ENCODE measurements around the gene UBE2U.
"Not testable (repeated sequence)": the region's sequence is repeated elsewhere in the genome, so short reads cannot be mapped to it uniquely, and the experiment has no call there.

UBE2U gene

DNA sequence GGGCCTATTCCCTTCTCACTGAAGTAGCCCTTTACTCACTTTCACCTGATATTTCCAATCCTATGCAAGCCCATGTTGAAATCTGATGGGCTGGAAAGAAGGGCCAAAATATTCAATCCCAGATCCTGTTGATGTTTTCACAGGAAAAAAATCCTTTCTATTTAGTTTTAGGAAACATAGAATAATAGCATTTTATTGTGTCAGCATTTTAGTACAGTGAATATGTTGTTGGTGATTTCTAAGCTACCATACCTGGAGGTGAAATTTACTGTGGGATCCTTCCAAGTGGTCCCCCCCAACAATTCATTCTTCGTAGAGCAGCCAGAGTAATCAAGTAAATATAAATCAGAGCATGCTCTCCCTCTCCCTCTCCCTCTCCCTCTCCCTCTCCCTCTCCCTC, 3.4 kb upstream of the UBE2U start:
- H3K27ac Mint-ChIP-seq: no peak overlapping the region
- intact Hi-C loops (cut with micrococcal nuclease): no loop called here
- H3K27me3 Mint-ChIP-seq: no peaks in the 10 kb centered on the region
- no peak overlapping the region for H3K4me3 Mint-ChIP-seq
- H3K9me3 Mint-ChIP-seq: no peaks in the 10 kb centered on the region
- H3K4me1 Mint-ChIP-seq (ENCODE audit: low read depth): peaks cover 3% of the 10 kb centered on the region
- H3K36me3 Mint-ChIP-seq (ENCODE audit: low read depth): no peaks in the 10 kb centered on the region

DNA sequence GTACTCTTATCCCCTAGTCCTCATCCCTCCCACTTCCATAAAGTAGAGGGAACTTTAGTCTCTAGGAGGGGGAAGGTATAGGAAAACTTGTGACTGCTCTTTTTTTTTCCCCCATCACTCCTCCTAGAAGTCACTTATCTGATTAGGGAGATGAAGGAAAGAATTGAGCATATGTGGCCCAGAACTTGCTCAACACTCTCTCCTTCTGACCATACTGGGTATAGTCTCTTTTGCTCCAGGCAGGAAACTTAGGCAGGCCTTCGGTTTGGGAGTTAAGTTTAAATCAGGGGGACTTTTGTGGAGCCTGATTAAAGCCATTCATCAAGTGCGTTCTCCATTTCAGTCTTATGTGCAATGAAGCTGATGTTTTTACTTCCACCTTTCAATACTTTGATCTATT, 5.8 kb downstream of the UBE2U start:
- Mint-ChIP-seq H3K27me3 (no peaks in the 10 kb centered on the region), H3K4me1 (ENCODE audit: low read depth) (no peaks in the 10 kb centered on the region), H3K27ac (no peak overlapping the region), H3K4me3 (no peak overlapping the region), H3K9me3 (no peaks in the 10 kb centered on the region), H3K36me3 (ENCODE audit: low read depth) (no peaks in the 10 kb centered on the region)
- intact Hi-C loops (cut with micrococcal nuclease): no loop called here

DNA sequence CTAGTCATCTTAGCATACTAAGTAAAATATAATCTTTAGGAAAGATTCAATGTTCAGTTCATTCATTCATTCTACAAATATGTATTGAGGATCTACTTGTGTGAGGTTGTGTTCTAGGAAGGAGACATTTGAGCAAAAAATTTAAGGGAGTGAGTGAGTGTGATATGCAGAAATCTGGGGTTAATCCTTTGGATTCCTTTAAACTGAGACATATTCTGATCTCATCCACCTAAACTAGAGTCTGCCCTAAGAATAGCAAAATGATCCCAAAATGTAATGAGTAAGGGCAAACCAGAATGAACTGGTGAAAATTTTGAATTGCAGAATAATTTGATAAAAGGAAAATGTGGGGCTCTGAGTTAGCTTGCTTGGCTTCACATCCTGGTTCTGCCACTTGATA, 8.6 kb downstream of the UBE2U start:
- intact Hi-C loops (cut with micrococcal nuclease): no loop called here
- no peak overlapping the region for H3K27ac Mint-ChIP-seq
- no peaks in the 10 kb centered on the region for H3K4me1 Mint-ChIP-seq (ENCODE audit: low read depth)
- H3K27me3 Mint-ChIP-seq: no peaks in the 10 kb centered on the region
- H3K36me3 Mint-ChIP-seq (ENCODE audit: low read depth): no peaks in the 10 kb centered on the region
- no peaks in the 10 kb centered on the region for H3K9me3 Mint-ChIP-seq
- no peak overlapping the region for H3K4me3 Mint-ChIP-seq

DNA sequence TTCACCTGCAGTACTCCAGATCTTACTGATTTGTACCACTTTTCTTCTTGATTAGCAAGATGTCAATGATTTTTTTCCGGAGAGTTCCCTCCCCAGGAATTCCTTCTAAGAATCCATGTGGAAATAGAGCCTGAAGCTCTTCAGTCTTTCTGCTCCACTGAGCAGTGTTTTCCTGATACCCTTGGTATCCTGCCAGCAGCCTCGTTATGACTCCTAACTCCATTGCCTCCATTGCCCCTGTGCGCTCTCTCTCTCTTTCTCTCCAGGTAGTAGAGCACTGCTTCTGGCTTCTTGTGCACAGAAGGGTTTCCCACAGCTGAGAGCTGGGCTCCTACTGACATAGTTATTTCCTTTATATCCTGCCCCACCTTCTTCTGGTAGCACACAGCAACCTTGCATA, 12.2 kb downstream of the UBE2U start:
- no peak overlapping the region for H3K4me3 Mint-ChIP-seq
- no peak overlapping the region for H3K27ac Mint-ChIP-seq
- no peaks in the 10 kb centered on the region for H3K9me3 Mint-ChIP-seq
- H3K27me3 Mint-ChIP-seq: no peaks in the 10 kb centered on the region
- intact Hi-C loops (cut with micrococcal nuclease): no loop called here
- H3K4me1 Mint-ChIP-seq (ENCODE audit: low read depth): no peaks in the 10 kb centered on the region
- no peaks in the 10 kb centered on the region for H3K36me3 Mint-ChIP-seq (ENCODE audit: low read depth)

DNA sequence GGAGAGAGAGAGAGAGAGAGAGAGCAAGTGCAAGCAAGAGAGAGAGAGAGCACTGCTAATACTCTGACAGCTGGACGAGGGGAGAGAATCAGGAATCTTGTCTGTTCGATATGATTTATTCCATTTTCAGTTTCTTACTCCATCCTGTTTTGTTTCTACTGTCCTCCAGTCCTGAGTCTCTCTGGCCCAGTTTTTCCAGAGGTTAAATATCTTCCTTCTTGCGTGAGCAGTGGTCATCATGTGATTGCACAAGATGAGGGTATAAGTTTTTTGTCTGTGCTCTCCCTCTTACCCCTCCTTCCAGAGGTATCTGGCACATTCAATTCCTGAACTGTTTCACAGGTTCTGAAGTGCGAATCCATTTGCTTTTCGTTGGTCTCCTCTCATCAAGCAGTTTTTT, 16.8 kb downstream of the UBE2U start:
- Mint-ChIP-seq H3K27me3 (no peaks in the 10 kb centered on the region), H3K4me1 (ENCODE audit: low read depth) (no peaks in the 10 kb centered on the region), H3K36me3 (ENCODE audit: low read depth) (no peaks in the 10 kb centered on the region), H3K9me3 (no peaks in the 10 kb centered on the region), H3K4me3 (no peak overlapping the region), H3K27ac (no peak overlapping the region)
- intact Hi-C loops (cut with micrococcal nuclease): no loop called here

DNA sequence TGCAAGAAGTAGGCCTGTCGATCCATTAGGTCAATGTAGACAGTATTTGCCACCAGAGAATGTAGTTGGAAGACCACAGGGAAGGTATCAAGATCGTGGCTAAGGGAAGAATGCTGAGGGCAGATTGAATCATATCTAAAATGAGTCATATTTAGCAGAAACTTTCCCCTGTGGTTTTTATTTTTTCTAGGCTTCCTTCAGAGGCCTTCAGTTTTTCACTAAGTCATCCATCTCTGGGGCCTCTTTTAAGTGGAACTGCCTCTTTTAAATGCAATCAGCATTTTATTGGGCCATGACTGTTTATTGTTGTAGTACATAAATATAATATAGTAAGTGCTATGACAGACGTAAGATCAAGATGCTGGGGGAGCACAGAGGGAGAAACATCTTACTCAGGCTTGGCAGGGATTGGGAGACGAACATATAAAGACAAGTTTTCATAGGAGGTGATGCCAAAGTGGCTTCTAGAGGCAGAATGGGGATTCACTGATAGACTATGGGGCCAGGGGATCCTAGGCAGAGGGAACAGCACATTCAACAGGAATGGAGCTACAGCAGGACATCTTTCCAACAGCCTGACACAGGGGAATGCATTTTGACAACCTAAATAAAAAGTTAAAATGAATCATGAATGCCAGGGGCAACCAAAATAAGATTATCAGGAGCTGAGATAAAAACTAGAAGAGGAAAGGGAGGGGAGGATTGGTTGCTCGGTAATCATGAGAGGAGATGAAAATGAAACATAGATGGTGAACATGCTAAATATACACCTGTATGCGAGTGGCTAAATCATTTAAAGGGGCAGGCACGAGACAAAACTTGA, 20.1 kb downstream of the UBE2U start:
- no peaks in the 10 kb centered on the region for H3K27me3 Mint-ChIP-seq

DNA sequence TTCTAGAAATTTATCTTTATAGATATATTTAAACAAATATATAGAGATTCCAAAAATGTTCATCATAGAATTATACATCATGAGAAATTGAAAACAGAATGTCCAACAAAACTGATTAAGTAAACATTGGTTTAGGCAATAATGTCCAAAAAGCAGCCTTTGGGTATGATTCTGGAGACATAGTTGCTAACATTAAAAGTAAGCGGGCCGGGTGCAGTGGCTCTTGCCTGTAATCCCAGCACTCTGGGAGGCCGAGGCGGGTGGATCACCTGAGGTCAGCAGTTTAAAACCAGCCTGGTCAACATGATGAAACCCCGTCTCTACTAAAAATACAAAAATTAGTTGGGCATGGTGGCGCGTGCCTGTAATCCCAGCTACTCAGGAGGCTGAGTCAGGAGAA, 20.8 kb downstream of the UBE2U start:
- intact Hi-C loops (cut with micrococcal nuclease); H3K4me3 Mint-ChIP-seq; H3K4me1 Mint-ChIP-seq (ENCODE audit: low read depth); H3K27me3 Mint-ChIP-seq; H3K27ac Mint-ChIP-seq; H3K36me3 Mint-ChIP-seq (ENCODE audit: low read depth); H3K9me3 Mint-ChIP-seq: not testable (repeated sequence)

More for the DNA sequence above, 20.1 kb downstream of the UBE2U start:
- H3K4me1 Mint-ChIP-seq (ENCODE audit: low read depth): no peaks in the 10 kb centered on the region
- H3K9me3 Mint-ChIP-seq: no peaks in the 10 kb centered on the region
- no peak overlapping the region for H3K27ac Mint-ChIP-seq
- no peak overlapping the region for H3K4me3 Mint-ChIP-seq
- no peaks in the 10 kb centered on the region for H3K36me3 Mint-ChIP-seq (ENCODE audit: low read depth)
- intact Hi-C loops (cut with micrococcal nuclease): no loop called here

DNA sequence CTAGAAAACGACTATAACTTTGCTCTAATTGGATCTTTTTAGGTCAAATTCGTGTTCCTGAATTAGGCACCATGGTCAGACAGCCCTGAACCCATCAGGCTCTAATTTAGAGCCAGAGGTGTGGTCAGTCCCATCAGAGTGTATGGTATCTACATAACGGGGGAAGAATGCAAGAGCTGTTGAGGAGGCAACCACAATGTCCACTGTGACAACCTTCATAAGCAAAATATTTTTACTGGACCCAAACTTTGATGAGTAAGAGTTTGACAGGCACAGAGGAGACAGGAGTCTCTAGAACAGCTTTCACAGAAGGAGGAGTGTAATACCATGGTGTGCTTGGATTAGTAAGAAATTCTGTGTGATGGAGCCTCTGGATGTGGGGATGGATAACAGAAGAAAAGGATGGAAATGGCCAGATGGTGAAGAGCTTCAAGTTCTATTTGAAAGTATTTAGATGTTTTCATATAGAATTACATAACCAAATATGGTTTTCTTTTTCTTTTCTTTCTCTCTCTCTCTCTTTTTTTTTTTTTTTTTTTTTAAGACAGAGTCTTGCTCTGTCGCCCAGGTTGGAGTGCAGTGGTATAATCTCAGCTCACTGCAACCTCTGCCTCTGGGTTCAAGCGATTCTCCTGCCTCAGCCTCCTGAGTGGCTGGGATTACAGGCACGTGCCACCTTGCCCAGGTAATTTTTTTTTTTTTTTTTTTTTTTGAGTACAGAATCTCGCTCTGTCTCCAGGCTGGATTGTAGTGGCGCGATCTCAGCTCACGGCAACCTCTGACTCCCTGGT, 24.9 kb downstream of the UBE2U start:
- no peaks in the 10 kb centered on the region for H3K27me3 Mint-ChIP-seq
- H3K36me3 Mint-ChIP-seq (ENCODE audit: low read depth): no peaks in the 10 kb centered on the region
- intact Hi-C loops (cut with micrococcal nuclease): no loop called here
- no peaks in the 10 kb centered on the region for H3K9me3 Mint-ChIP-seq
- H3K4me1 Mint-ChIP-seq (ENCODE audit: low read depth): no peaks in the 10 kb centered on the region
- no peak overlapping the region for H3K27ac Mint-ChIP-seq
- H3K4me3 Mint-ChIP-seq: no peak overlapping the region

DNA sequence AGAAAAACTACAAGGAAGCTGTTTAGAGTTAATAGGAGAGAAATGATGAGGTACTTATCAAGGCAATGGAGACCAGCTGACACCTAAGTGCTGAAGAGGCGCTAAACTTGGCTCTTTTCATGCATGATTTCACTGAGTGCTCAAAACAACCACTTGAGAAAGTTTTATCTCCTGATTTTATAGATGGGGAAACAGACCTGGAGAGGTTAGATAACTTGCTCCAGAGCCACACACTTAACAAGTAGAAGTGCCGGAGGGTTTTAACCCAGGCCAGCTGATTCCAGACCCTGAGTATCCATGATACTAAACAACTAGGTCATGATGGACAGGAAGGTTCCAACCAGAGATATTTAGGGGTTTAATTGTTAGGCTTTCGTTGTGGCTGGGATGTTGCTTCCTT, 25.9 kb downstream of the UBE2U start:
- Mint-ChIP-seq H3K4me1 (ENCODE audit: low read depth) (no peaks in the 10 kb centered on the region), H3K9me3 (no peaks in the 10 kb centered on the region), H3K27me3 (no peaks in the 10 kb centered on the region), H3K36me3 (ENCODE audit: low read depth) (no peaks in the 10 kb centered on the region), H3K27ac (no peak overlapping the region), H3K4me3 (no peak overlapping the region)
- intact Hi-C loops (cut with micrococcal nuclease): no loop called here

DNA sequence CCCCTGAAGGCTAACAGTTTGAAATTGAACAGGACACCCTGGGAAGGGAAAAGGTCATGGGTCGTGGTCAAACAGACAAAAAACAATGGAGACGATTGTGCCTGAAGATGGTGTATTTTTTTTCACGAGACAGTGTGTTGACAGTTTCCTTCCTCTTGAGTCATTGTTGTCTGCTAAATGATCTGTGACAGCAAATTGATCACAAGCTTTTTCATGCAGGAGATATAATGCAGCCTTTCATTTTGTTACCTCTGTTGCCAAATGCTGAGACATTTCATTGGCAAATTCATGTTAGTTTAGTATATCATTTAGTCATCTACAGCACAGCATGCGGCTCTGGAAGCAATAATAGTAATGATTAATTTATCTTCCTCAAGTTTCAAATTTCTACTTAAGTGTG, 27.7 kb downstream of the UBE2U start:
- Mint-ChIP-seq H3K27ac (no peak overlapping the region), H3K4me3 (no peak overlapping the region), H3K9me3 (no peaks in the 10 kb centered on the region), H3K36me3 (ENCODE audit: low read depth) (no peaks in the 10 kb centered on the region), H3K4me1 (ENCODE audit: low read depth) (no peaks in the 10 kb centered on the region), H3K27me3 (no peaks in the 10 kb centered on the region)
- intact Hi-C loops (cut with micrococcal nuclease): no loop called here

DNA sequence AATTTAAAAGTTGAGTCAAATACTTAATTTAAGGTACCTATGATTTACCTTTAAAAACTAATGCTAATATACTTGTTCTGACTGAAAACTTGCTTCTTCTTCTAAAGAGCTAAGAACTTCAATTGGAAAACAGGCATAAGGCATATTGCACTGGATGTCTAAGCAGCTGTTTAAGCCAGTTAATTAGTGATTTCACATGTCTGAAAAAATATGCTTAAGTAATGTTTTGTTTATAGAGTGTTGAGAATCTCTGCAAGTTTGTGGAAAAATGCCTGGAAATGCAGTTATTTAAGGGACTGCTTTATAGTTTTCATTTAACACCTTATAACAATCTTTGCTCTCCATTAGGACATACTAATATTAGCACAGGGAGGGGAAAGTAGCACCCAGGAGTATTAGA, 28.2 kb downstream of the UBE2U start:
- Mint-ChIP-seq H3K4me1 (ENCODE audit: low read depth) (no peaks in the 10 kb centered on the region), H3K27me3 (no peaks in the 10 kb centered on the region), H3K36me3 (ENCODE audit: low read depth) (no peaks in the 10 kb centered on the region), H3K9me3 (no peaks in the 10 kb centered on the region), H3K4me3 (no peak overlapping the region), H3K27ac (no peak overlapping the region)
- intact Hi-C loops (cut with micrococcal nuclease): no loop called here

DNA sequence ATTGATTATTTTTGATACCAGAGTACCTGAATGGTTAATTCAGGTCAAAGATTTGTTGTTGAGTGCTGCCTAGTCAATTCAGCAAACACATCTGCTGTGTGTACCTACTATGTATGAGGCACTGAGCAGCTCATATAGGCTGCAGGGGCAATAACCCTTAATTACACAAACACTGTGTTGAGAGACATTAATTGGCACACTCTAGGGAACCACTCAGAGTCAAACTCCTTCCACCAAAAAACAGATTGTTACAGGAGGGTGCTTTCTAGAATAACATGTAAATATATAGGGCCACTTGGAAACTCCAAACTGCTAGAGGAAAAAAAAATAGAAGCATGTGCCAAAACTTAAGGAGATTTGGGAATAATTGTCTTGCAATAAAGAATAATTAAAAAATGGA, 31.3 kb downstream of the UBE2U start:
- H3K4me1 Mint-ChIP-seq (ENCODE audit: low read depth): peaks cover 6% of the 10 kb centered on the region

DNA sequence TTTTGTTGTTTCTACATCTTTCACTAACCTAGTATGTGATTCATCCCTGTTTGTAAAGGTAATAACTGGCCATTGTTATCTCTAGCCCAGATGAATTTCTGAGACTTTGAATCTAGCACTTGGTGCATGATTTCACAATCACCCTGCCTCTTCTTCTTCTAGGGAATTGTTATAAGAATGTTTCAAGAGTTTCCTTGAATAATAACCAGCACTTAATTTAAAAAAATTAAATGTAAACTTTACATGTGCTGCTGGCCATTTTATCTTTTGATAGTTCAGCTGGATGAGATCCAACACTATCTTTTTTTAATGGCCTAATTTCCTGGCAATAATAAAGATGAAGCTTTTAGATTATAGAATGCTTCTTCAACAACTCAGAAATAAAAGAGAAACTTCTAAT, 31.8 kb downstream of the UBE2U start:
- intact Hi-C loops (cut with micrococcal nuclease): no loop called here
- peaks cover 6% of the 10 kb centered on the region for H3K4me1 Mint-ChIP-seq (ENCODE audit: low read depth)

More for the DNA sequence above, 31.3 kb downstream of the UBE2U start:
- intact Hi-C loops (cut with micrococcal nuclease): no loop called here
- H3K4me3 Mint-ChIP-seq: no peak overlapping the region
- no peak overlapping the region for H3K27ac Mint-ChIP-seq
- H3K27me3 Mint-ChIP-seq: no peaks in the 10 kb centered on the region
- H3K36me3 Mint-ChIP-seq (ENCODE audit: low read depth): no peaks in the 10 kb centered on the region
- no peaks in the 10 kb centered on the region for H3K9me3 Mint-ChIP-seq

DNA sequence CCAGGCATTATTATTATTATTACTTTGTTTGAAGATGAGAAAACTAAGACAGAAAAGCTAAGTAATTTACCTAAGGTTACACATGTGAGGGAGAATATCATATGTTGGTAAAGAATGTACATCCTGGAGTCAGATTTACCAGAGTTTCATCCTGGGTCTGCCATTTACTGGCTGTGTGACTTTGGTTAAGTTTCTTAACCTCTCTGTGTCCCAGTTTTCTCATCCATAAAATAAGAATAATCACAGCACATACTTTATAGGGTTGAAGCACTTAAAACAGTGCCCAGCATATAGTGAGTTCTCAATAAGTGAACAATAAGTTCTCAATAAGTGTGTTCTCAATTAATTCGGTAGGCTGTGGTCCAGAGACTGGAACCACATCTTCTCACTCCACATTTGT, 32.5 kb downstream of the UBE2U start:
- H3K36me3 Mint-ChIP-seq (ENCODE audit: low read depth): no peaks in the 10 kb centered on the region
- no peak overlapping the region for H3K4me3 Mint-ChIP-seq
- H3K9me3 Mint-ChIP-seq: no peaks in the 10 kb centered on the region
- intact Hi-C loops (cut with micrococcal nuclease): no loop called here
- peaks cover 6% of the 10 kb centered on the region for H3K4me1 Mint-ChIP-seq (ENCODE audit: low read depth)
- no peaks in the 10 kb centered on the region for H3K27me3 Mint-ChIP-seq
- no peak overlapping the region for H3K27ac Mint-ChIP-seq

More for the DNA sequence above, 31.8 kb downstream of the UBE2U start:
- Mint-ChIP-seq H3K9me3 (no peaks in the 10 kb centered on the region), H3K36me3 (ENCODE audit: low read depth) (no peaks in the 10 kb centered on the region), H3K27ac (no peak overlapping the region), H3K27me3 (no peaks in the 10 kb centered on the region), H3K4me3 (no peak overlapping the region)
